GM23338 (cell line): ENCODE measurements around the gene TP73. TPM values are rescaled to one million over a fixed set of nuclear protein-coding genes. Genes with fewer than 3 reads are reported as not detected.

Experiments
- STAT1 ChIP-seq: IDR thresholded peaks from one replicate; pipeline ENCODE4 v1.6.1; 2016; ENCODE audit warnings: antibody characterized with exemption; ENCODE audit not compliant: unreplicated experiment
- ZNF331 ChIP-seq: fragments of 250-450 bp; sonication (Bioruptor Pico); IDR thresholded peaks from 2 replicates; pipeline ENCODE4 v1.5.0; 2020; ENCODE audit warnings: low read depth, mild to moderate bottlenecking, moderate library complexity
- polyA plus RNA-seq: library from polyadenylated mRNA; unstranded; fragments of >200 nt; fragmentation: Nextera tagmentation; extraction: Ambion mirVana; gene quantifications from 2 replicates; pipeline ENCODE4 v1.2.1, GENCODE V29; 2016
- total RNA-seq: library from RNA; depleted of rRNA; stranded (reverse); fragments of >200 nt; shearing (Covaris generic); gene quantifications from 2 replicates; pipeline ENCODE4 v1.2.3, GENCODE V29; 2014
- TF ChIP-seq, protein P1 (sequence below): fragments of 250-450 bp; sonication (Bioruptor Pico); IDR thresholded peaks from 2 replicates; pipeline ENCODE4 v1.5.0; 2020; ENCODE audit warnings: mild to moderate bottlenecking, moderate library complexity
- TF ChIP-seq, protein P2 (sequence below), 2 experiments: fragments of 200-600 bp in 1 of 2; sonication (generic) in 1 of 2; conservative IDR thresholded peaks; 2 replicates each; pipeline versions ENCODE4 v1.5.1 to v1.6.1; 2016 to 2017; ENCODE audit warnings: antibody characterized with exemption in 2 of 2, low read depth in 2 of 2, mild to moderate bottlenecking in 2 of 2, moderate library complexity in 1 of 2
- TF ChIP-seq, protein P3 (sequence below): IDR thresholded peaks from 2 replicates; pipeline ENCODE4 v1.6.1; 2016; ENCODE audit warnings: antibody characterized with exemption

Gene TP73
- total and polyA plus RNA-seq, 2 experiments from 2014 or later = 1.4 to 3.4 TPM

DNA sequence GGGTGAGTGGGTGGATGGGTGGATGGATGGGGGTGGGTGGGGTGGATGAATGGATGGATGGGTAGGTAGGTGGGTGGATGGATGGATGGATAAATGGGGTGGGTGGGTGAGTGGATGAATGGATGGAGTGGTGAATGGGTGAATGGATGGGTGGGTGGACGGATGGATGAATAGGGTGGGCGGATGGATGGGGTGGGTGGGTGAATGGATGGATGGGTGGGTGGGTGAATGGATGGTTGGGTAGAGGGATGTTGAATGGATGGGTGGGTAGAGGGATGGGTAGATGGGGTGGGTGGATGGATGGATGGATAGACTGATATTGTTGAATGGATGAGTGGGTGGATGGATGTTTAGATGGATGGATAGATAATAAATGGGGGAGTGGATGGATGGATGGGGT lies 73.0 kb downstream of the TP73 start (continued):
- TF ChIP-seq, protein P1, sequence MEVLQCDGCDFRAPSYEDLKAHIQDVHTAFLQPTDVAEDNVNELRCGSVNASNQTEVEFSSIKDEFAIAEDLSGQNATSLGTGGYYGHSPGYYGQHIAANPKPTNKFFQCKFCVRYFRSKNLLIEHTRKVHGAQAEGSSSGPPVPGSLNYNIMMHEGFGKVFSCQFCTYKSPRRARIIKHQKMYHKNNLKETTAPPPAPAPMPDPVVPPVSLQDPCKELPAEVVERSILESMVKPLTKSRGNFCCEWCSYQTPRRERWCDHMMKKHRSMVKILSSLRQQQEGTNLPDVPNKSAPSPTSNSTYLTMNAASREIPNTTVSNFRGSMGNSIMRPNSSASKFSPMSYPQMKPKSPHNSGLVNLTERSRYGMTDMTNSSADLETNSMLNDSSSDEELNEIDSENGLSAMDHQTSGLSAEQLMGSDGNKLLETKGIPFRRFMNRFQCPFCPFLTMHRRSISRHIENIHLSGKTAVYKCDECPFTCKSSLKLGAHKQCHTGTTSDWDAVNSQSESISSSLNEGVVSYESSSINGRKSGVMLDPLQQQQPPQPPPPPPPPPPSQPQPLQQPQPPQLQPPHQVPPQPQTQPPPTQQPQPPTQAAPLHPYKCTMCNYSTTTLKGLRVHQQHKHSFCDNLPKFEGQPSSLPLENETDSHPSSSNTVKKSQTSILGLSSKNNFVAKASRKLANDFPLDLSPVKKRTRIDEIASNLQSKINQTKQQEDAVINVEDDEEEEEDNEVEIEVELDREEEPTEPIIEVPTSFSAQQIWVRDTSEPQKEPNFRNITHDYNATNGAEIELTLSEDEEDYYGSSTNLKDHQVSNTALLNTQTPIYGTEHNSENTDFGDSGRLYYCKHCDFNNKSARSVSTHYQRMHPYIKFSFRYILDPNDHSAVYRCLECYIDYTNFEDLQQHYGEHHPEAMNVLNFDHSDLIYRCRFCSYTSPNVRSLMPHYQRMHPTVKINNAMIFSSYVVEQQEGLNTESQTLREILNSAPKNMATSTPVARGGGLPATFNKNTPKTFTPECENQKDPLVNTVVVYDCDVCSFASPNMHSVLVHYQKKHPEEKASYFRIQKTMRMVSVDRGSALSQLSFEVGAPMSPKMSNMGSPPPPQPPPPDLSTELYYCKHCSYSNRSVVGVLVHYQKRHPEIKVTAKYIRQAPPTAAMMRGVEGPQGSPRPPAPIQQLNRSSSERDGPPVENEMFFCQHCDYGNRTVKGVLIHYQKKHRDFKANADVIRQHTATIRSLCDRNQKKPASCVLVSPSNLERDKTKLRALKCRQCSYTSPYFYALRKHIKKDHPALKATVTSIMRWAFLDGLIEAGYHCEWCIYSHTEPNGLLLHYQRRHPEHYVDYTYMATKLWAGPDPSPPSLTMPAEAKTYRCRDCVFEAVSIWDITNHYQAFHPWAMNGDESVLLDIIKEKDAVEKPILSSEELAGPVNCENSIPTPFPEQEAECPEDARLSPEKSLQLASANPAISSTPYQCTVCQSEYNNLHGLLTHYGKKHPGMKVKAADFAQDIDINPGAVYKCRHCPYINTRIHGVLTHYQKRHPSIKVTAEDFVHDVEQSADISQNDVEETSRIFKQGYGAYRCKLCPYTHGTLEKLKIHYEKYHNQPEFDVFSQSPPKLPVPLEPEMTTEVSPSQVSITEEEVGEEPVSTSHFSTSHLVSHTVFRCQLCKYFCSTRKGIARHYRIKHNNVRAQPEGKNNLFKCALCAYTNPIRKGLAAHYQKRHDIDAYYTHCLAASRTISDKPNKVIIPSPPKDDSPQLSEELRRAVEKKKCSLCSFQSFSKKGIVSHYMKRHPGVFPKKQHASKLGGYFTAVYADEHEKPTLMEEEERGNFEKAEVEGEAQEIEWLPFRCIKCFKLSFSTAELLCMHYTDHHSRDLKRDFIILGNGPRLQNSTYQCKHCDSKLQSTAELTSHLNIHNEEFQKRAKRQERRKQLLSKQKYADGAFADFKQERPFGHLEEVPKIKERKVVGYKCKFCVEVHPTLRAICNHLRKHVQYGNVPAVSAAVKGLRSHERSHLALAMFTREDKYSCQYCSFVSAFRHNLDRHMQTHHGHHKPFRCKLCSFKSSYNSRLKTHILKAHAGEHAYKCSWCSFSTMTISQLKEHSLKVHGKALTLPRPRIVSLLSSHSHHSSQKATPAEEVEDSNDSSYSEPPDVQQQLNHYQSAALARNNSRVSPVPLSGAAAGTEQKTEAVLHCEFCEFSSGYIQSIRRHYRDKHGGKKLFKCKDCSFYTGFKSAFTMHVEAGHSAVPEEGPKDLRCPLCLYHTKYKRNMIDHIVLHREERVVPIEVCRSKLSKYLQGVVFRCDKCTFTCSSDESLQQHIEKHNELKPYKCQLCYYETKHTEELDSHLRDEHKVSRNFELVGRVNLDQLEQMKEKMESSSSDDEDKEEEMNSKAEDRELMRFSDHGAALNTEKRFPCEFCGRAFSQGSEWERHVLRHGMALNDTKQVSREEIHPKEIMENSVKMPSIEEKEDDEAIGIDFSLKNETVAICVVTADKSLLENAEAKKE = no peak
- TF ChIP-seq, protein P2, sequence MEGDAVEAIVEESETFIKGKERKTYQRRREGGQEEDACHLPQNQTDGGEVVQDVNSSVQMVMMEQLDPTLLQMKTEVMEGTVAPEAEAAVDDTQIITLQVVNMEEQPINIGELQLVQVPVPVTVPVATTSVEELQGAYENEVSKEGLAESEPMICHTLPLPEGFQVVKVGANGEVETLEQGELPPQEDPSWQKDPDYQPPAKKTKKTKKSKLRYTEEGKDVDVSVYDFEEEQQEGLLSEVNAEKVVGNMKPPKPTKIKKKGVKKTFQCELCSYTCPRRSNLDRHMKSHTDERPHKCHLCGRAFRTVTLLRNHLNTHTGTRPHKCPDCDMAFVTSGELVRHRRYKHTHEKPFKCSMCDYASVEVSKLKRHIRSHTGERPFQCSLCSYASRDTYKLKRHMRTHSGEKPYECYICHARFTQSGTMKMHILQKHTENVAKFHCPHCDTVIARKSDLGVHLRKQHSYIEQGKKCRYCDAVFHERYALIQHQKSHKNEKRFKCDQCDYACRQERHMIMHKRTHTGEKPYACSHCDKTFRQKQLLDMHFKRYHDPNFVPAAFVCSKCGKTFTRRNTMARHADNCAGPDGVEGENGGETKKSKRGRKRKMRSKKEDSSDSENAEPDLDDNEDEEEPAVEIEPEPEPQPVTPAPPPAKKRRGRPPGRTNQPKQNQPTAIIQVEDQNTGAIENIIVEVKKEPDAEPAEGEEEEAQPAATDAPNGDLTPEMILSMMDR (conservative IDR thresholded peaks at IDR 0.05; ENCODE audit: low read depth in 2 of 2) = no peak
- TF ChIP-seq, protein P3, sequence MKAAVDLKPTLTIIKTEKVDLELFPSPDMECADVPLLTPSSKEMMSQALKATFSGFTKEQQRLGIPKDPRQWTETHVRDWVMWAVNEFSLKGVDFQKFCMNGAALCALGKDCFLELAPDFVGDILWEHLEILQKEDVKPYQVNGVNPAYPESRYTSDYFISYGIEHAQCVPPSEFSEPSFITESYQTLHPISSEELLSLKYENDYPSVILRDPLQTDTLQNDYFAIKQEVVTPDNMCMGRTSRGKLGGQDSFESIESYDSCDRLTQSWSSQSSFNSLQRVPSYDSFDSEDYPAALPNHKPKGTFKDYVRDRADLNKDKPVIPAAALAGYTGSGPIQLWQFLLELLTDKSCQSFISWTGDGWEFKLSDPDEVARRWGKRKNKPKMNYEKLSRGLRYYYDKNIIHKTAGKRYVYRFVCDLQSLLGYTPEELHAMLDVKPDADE = no peak
- TF ChIP-seq ZNF331 (CRISPR knock-in tag) (no peak), STAT1 (no peak)
